Sigmoid colon (tissue), 7 donors: ENCODE measurements around the gene TOMM7. TPM values are rescaled to one million over a fixed set of nuclear protein-coding genes. Genes with fewer than 3 reads are reported as not detected.

Experiments
- DNase-seq: peaks from one replicate; pipeline ENCODE4 v3.0.0-alpha.2; 2019
- H3K27ac ChIP-seq, 4 donors: fragments of 200-600 bp; sonication (generic); one replicate each; pipeline ENCODE4 v1.5.1; 2016 to 2019; ENCODE audit warnings: mild to moderate bottlenecking in 1 of 4
- H3K27me3 ChIP-seq, 3 donors: fragments of 200-600 bp; sonication (generic); one replicate each; pipeline ENCODE4 v1.5.1; 2019; ENCODE audit warnings: mild to moderate bottlenecking in 1 of 3
- H3K36me3 ChIP-seq, 4 donors: fragments of 200-600 bp; sonication (generic); one replicate each; pipeline ENCODE4 v1.5.1; 2016 to 2019
- H3K4me1 ChIP-seq, 4 donors: fragments of 200-600 bp; sonication (generic); one replicate each; pipeline ENCODE4 v1.5.1; 2017 to 2019
- H3K4me3 ChIP-seq, 4 donors: fragments of 200-600 bp; sonication (generic); one replicate each; pipeline ENCODE4 v1.5.1; 2017 to 2019; ENCODE audit warnings: mild to moderate bottlenecking in 2 of 4, moderate library complexity in 1 of 4
- H3K9me3 ChIP-seq, 4 donors: fragments of 200-600 bp in 3 of 4; sonication (generic) in 3 of 4; one replicate each; pipeline versions ENCODE4 v1.5.1 to v1.6.1; 2013 to 2019
- EP300 ChIP-seq, 4 donors: sonication (generic); formaldehyde crosslinking; IDR thresholded peaks; one replicate each; pipeline ENCODE4 v1.6.1; 2017; ENCODE audit warnings: antibody characterized with exemption in 4 of 4
- POLR2A ChIP-seq, 2 donors: fragments of 450-650 bp; IDR thresholded peaks; one replicate each; pipeline ENCODE4 v1.6.1; 2016; ENCODE audit warnings: antibody characterized with exemption in 2 of 2, mild to moderate bottlenecking in 2 of 2, moderate library complexity in 2 of 2
- POLR2AphosphoS5 ChIP-seq, 4 donors: sonication (generic); formaldehyde crosslinking; IDR thresholded peaks; one replicate each; pipeline ENCODE4 v1.6.1; 2017; ENCODE audit warnings: antibody characterized with exemption in 4 of 4
- WGBS, 2 donors: extraction: QIAGEN DNeasy Blood & Tissue Kit; methylation state at CpG; one replicate each; pipeline ENCODE4 v1.1.7; 2013; 5-methylcytosine and 5-hydroxymethylcytosine counted together
- intact Hi-C: fragments of 100-400 bp; cut with DNase I; formaldehyde crosslinking; loops from one replicate; pipeline ENCODE4 v1.15.1; 2023
- polyA plus RNA-seq, 3 donors: library from polyadenylated mRNA; stranded (reverse); fragments of 200-250 nt; gene quantifications; one replicate each; pipeline ENCODE4 v1.2.3, GENCODE V29; 2013
- total RNA-seq, 4 donors: library from RNA; depleted of rRNA; stranded (reverse); fragments of >200 nt; gene quantifications; one replicate each; pipeline ENCODE4 v1.1.0, GENCODE V29; 2016
- TF ChIP-seq, protein P1 (sequence below), 4 experiments: fragments of 450-650 bp in 3 of 4; fragments of 200-600 bp in 1 of 4; IDR thresholded peaks; one replicate each; pipeline ENCODE4 v1.5.1; 2016 to 2019; ENCODE audit warnings: antibody characterized with exemption in 4 of 4, mild to moderate bottlenecking in 3 of 4, moderate library complexity in 2 of 4
- donor health status: healthy with polysubstance abuse.
- donor health status: Bipolar disorder and iron deficiency.
- donor health status: healthy.

Gene TOMM7
- total and polyA plus RNA-seq, 7 donors = 148 to 625 (median 326) TPM

DNA sequence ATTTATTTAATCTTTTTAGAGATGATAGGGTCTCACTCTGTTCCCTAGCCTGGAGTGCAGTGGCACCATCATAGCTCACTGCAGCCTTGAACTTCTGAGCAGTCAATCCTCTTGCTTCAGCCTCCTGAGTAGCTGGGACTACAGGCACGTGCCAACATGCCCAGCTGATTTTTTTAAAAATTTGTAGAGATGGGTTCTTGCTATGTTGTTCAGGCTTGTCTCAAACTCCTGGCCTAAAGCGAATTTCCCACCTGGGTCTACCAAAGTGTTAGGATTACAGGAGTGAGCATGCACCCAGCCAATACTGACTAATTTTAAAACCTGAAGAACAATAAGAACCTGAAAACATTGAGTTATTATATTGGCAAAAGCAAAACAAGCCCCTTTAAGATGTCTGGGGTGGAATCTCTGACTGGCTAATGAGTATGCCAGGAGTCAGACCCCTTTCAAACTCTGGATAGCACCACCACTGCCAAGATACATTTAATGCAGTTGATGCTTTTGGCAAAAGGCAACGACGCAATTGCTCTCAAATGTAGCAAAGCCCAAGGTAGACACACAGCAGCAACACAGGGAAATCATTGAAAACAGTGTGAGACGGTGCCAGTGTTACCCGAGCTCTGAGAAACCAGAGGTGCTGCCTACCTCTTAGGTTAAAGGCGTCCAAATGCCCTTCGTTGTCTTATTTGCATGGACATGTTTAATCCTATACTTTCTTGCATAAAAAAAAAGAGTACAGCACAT, 40.7 kb upstream of the TOMM7 start:
- no peak for TF ChIP-seq POLR2A (IDR thresholded peaks at IDR 0.05)
- no peak for TF ChIP-seq POLR2AphosphoS5 (IDR thresholded peaks at IDR 0.05)
- TF ChIP-seq, protein P1, sequence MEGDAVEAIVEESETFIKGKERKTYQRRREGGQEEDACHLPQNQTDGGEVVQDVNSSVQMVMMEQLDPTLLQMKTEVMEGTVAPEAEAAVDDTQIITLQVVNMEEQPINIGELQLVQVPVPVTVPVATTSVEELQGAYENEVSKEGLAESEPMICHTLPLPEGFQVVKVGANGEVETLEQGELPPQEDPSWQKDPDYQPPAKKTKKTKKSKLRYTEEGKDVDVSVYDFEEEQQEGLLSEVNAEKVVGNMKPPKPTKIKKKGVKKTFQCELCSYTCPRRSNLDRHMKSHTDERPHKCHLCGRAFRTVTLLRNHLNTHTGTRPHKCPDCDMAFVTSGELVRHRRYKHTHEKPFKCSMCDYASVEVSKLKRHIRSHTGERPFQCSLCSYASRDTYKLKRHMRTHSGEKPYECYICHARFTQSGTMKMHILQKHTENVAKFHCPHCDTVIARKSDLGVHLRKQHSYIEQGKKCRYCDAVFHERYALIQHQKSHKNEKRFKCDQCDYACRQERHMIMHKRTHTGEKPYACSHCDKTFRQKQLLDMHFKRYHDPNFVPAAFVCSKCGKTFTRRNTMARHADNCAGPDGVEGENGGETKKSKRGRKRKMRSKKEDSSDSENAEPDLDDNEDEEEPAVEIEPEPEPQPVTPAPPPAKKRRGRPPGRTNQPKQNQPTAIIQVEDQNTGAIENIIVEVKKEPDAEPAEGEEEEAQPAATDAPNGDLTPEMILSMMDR (IDR thresholded peaks at IDR 0.05) = no peak
- TF ChIP-seq EP300 (IDR thresholded peaks at IDR 0.05) = no peak
- Histone ChIP-seq H3K4me1 (peaks cover 0 to 32% (median 26%) of the 10 kb centered on the region in 4 donors), H3K9me3 (no peaks in the 10 kb centered on the region), H3K36me3 (peaks cover 0 to 12% (median 2%) of the 10 kb centered on the region in 4 donors), H3K27ac (no peak overlapping the region), H3K4me3 (no peak overlapping the region), H3K27me3 (no peaks in the 10 kb centered on the region)
- DNase-seq = no peak
- intact Hi-C loops = no loop called here
- 96% methylated on average over 8 of the region's 8 CpGs for WGBS, 2 donors

DNA sequence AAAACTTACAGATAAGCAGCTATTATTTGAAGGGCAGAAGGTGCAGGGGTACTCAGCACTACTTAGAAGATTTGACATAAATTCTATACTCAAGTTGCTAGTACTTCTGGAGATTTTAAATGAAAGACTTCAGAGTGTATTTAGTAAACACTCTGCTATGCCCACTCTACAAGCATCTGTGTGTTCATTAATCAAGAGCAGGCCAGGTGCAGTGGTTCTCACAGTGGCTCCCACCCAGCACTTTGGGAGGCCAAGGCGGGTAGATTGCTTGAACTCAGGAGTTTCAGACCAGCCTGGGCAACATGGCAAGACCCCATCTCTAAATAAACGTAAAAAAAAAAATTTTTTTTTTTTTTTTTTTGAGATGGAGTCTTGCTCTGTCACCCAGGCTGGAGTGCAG, 38.9 kb upstream of the TOMM7 start:
- intact Hi-C loops = no loop called here
- peak overlapping the region in 3 of 4 donors; percentile 3 to 97 (median 74) for H3K27ac ChIP-seq
- WGBS, 2 donors = 95% methylated on average over 2 of the region's 2 CpGs

DNA sequence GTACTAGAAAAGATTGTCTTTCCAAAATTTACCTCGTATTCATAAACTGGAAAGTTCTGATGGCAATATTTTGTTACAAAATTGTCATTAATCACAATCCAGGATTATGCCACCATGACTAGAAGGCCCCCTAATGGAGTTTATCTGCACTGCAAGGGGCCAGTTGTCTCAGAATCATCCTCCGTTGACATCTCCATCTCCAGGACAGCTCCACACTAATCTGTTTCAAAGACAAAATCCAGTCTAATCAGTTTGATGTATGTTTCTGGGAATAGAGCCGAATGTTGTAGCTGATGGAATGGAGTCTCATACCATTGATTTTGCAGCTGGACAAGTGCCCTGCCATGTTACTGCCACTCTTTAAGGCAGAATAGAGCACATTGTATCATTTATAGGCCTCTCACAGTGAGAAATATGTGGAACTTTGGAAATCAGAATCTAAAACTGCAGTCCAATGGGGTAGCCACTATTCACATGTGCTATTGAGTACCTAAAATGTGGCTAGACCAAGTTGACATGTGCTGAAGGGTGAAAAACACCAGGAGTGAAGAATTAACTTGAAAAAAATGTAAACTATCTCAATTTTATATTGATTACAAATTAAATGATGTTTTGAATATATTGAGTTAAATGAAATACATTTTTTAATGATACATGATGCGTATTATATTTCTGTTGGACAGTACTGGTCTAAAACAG, 38.3 kb upstream of the TOMM7 start:
- H3K27ac ChIP-seq = peak overlapping the region; percentile 44 to 98 (median 86)
- peaks cover 0 to 21% (median 2%) of the 10 kb centered on the region in 4 donors for H3K36me3 ChIP-seq
- TF ChIP-seq, protein P1 (IDR thresholded peaks at IDR 0.05) = peak in 1 of 4 experiments; percentile 29
- no peak for TF ChIP-seq POLR2A (IDR thresholded peaks at IDR 0.05)
- H3K4me3 ChIP-seq = no peak overlapping the region
- peaks cover 0 to 40% (median 30%) of the 10 kb centered on the region in 4 donors for H3K4me1 ChIP-seq
- intact Hi-C loops = no loop called here
- DNase-seq = no peak
- WGBS, 2 donors = 71 to 89% methylated on average over 4 of the region's 4 CpGs
- no peaks in the 10 kb centered on the region for H3K9me3 ChIP-seq
- no peaks in the 10 kb centered on the region for H3K27me3 ChIP-seq

More for the DNA sequence above, 38.9 kb upstream of the TOMM7 start:
- no peaks in the 10 kb centered on the region for H3K9me3 ChIP-seq
- no peak for DNase-seq
- TF ChIP-seq EP300 (IDR thresholded peaks at IDR 0.05) (no peak), POLR2A (IDR thresholded peaks at IDR 0.05) (no peak), POLR2AphosphoS5 (IDR thresholded peaks at IDR 0.05) (no peak)
- TF ChIP-seq, protein P1 (IDR thresholded peaks at IDR 0.05) = no peak
- no peaks in the 10 kb centered on the region for H3K27me3 ChIP-seq
- H3K4me3 ChIP-seq = no peak overlapping the region
- peaks cover 0 to 20% (median 2%) of the 10 kb centered on the region in 4 donors for H3K36me3 ChIP-seq
- H3K4me1 ChIP-seq = peaks cover 0 to 33% (median 25%) of the 10 kb centered on the region in 4 donors

GRCh38 chr7:22860337-22860736, 37.7 kb upstream of the TOMM7 start:
- Histone ChIP-seq H3K4me3 (no peak overlapping the region), H3K9me3 (no peaks in the 10 kb centered on the region), H3K4me1 (peaks cover 0 to 46% (median 36%) of the 10 kb centered on the region in 4 donors), H3K36me3 (peaks cover 0 to 21% (median 2%) of the 10 kb centered on the region in 4 donors), H3K27me3 (no peaks in the 10 kb centered on the region), H3K27ac (peak overlapping the region; percentile 44 to 98 (median 86))
- TF ChIP-seq POLR2A (IDR thresholded peaks at IDR 0.05) (no peak), POLR2AphosphoS5 (IDR thresholded peaks at IDR 0.05) (no peak), EP300 (IDR thresholded peaks at IDR 0.05) (no peak)
- TF ChIP-seq, protein P1 (IDR thresholded peaks at IDR 0.05) = no peak
- DNase-seq = no peak
- 87 to 92% methylated on average over 2 of the region's 2 CpGs for WGBS, 2 donors
- intact Hi-C loops = no loop called here
